GM12878 (cell line): ENCODE results near the gene SMTNL2. TPM values are rescaled to one million over a fixed set of nuclear protein-coding genes. Genes with fewer than 3 reads are reported as not detected.

Experiments used
- ATAC-seq: fragments of 200-7000 bp; cut with Tn5 transposase; 3 replicates; pipeline ENCODE4 v1.9.1; 2020; ENCODE audit warnings: mild to moderate bottlenecking, moderate library complexity
- BruUV-seq: library from RNA; stranded (reverse); fragments of 400-500 nt; replicated peaks from 2 replicates; lab custom pipeline; 2021; lab: Mats Ljungman, UMichigan
- CTCF ChIA-PET: fragments of 300-600 bp; sonication (Branson Sonifier 250); formaldehyde crosslinking; extraction: SDS; loops from one replicate; lab custom pipeline; 2021; ENCODE audit warnings: inconsistent platforms; lab: Yijun Ruan, JAX
- POLR2A ChIA-PET: fragments of 350-600 bp; formaldehyde crosslinking; extraction: SDS; loops from one replicate; lab custom pipeline; 2021; ENCODE audit warnings: inconsistent platforms; lab: Charles Lee
- RAD21 ChIA-PET: fragments of 300-600 bp; sonication (Branson Sonifier 250); formaldehyde crosslinking; loops from one replicate; lab custom pipeline; 2023; ENCODE audit warnings: antibody characterized with exemption; ENCODE audit not compliant: unreplicated experiment; lab: Charles Lee
- SMC1A ChIA-PET: fragments of 300-600 bp; sonication (Branson Sonifier 250); formaldehyde crosslinking; loops from one replicate; lab custom pipeline; 2023; ENCODE audit not compliant: unreplicated experiment, uncharacterized antibody; lab: Charles Lee
- DNase-seq: peaks from one replicate; pipeline ENCODE4 v3.0.0-alpha.2; 2011; ENCODE audit warnings: low read depth, low spot score
- FAIRE-seq: peaks from 3 replicates; lab custom pipeline; 2011; peaks lifted over from hg19 to GRCh38; lab: Jason Lieb, UNC
- H2AFZ ChIP-seq: 2 replicates; pipeline ENCODE4 v1.6.0; 2011; ENCODE audit warnings: low read depth, low read length, control low read depth; ENCODE audit not compliant: control insufficient read depth
- H3K27ac ChIP-seq: 2 replicates; pipeline ENCODE4 v1.5.1; 2011; ENCODE audit warnings: control low read depth; ENCODE audit not compliant: control insufficient read depth, insufficient read depth
- H3K27me3 ChIP-seq, 2 experiments: replicated peaks in 1 of 2; 2 replicates each; pipeline versions ENCODE4 v1.6.0 to v1.6.1; 2011; ENCODE audit warnings: low read length in 1 of 2; ENCODE audit not compliant: control insufficient read depth in 2 of 2, insufficient read depth in 2 of 2
- H3K36me3 ChIP-seq, 2 experiments: 2 replicates each; pipeline ENCODE4 v1.5.1; 2011; ENCODE audit warnings: low read length in 1 of 2; ENCODE audit not compliant: control insufficient read depth in 2 of 2, insufficient read depth in 2 of 2
- H3K4me1 ChIP-seq: 2 replicates; pipeline ENCODE4 v1.6.1; 2011; ENCODE audit warnings: mild to moderate bottlenecking, low read length, moderate library complexity, mixed read lengths; ENCODE audit not compliant: control insufficient read depth, insufficient read depth
- H3K4me2 ChIP-seq: 2 replicates; pipeline ENCODE4 v1.6.0; 2011; ENCODE audit warnings: control low read depth; ENCODE audit not compliant: control insufficient read depth, insufficient read depth
- H3K4me3 ChIP-seq: fragments of 200-600 bp; sonication (generic); 2 replicates; pipeline ENCODE4 v1.5.1; 2016
- H3K79me2 ChIP-seq: 2 replicates; pipeline ENCODE4 v1.6.0; 2011; ENCODE audit warnings: low read length; ENCODE audit not compliant: control insufficient read depth, insufficient read depth
- H3K9ac ChIP-seq: 2 replicates; pipeline ENCODE4 v1.8.0; 2011; ENCODE audit warnings: low read length, control low read depth, mixed read lengths; ENCODE audit not compliant: control insufficient read depth, insufficient read depth
- H3K9me3 ChIP-seq: replicated peaks from 3 replicates; pipeline ENCODE4 v1.5.1; 2011; ENCODE audit warnings: mild to moderate bottlenecking, low read length; ENCODE audit not compliant: control insufficient read depth, insufficient read depth
- H4K20me1 ChIP-seq: 2 replicates; pipeline ENCODE4 v1.6.0; 2011; ENCODE audit not compliant: control insufficient read depth, insufficient read depth
- NFIC ChIP-seq: IDR thresholded peaks from 2 replicates; pipeline ENCODE4 v1.6.1; 2012; ENCODE audit warnings: low read depth, mild to moderate bottlenecking, inconsistent platforms, low read length, moderate library complexity
- POLR2A ChIP-seq: IDR thresholded peaks from 2 replicates; pipeline ENCODE4 v1.6.1; 2011; ENCODE audit warnings: low read depth, mild to moderate bottlenecking, low read length
- TAF1 ChIP-seq: IDR thresholded peaks from 2 replicates; pipeline ENCODE4 v1.6.1; 2011; ENCODE audit warnings: mild to moderate bottlenecking, low read depth, low read length, borderline replicate concordance
- WGBS: methylation state at CpG from one replicate; pipeline ENCODE4 v1.1.6; 2016; ENCODE audit warnings: low lambda C conversion rate; ENCODE audit not compliant: insufficient replicate concordance, insufficient coverage; ENCODE audit errors: missing lambda C conversion rate; 5-methylcytosine and 5-hydroxymethylcytosine counted together
- in situ Hi-C: fragments of 300-500 bp; cut with MboI; formaldehyde crosslinking; loops from 9 replicates; pipeline ENCODE4 v1.14.3; 2018; ENCODE audit warnings: mixed read lengths
- intact Hi-C: fragments of 100-400 bp; cut with micrococcal nuclease; formaldehyde crosslinking; loops from one replicate; pipeline ENCODE4 v1.14.2; 2022; ENCODE audit not compliant: unreplicated experiment
- polyA plus RNA-seq, 11 experiments: library from polyadenylated mRNA; depleted of rRNA in 4 of 11; unstranded in 6 of 11; stranded (reverse) in 5 of 11; fragments of >200 nt; fragmentation: Nextera tagmentation in 4 of 11; fragmentation: Illumina TruSeq in 1 of 11; extraction: Ambion mirVana in 4 of 11; extraction: Trizol in 1 of 11; gene quantifications; 1 replicate in 1 of 11; 2 replicates in 10 of 11; pipeline versions ENCODE4 v1.2.1 to v1.2.3, GENCODE V29; 2011 to 2016; ENCODE audit warnings: inconsistent platforms in 2 of 11, missing spikeins in 2 of 11, low read depth in 1 of 11
- total RNA-seq, 4 experiments: library from RNA; depleted of rRNA in 3 of 4; stranded (reverse); fragments of >200 nt in 3 of 4; fragmentation: Illumina TruSeq in 1 of 4; extraction: Trizol in 1 of 4; gene quantifications; 2 replicates each; pipeline versions ENCODE4 v1.2.1 to v1.2.3, GENCODE V29; 2013 to 2021
- TF ChIP-seq, protein P1 (sequence below): IDR thresholded peaks from 2 replicates; pipeline ENCODE4 v1.6.1; 2012; ENCODE audit warnings: improper control_type of control experiment, low read depth, low read length; ENCODE audit not compliant: insufficient replicate concordance

Gene SMTNL2
- total and polyA plus RNA-seq, 10 of the 15 experiments (the other 5 are each of a cell fraction or from before 2014, with no cell fraction given) = not detected

- TF ChIP-seq, protein P1, sequence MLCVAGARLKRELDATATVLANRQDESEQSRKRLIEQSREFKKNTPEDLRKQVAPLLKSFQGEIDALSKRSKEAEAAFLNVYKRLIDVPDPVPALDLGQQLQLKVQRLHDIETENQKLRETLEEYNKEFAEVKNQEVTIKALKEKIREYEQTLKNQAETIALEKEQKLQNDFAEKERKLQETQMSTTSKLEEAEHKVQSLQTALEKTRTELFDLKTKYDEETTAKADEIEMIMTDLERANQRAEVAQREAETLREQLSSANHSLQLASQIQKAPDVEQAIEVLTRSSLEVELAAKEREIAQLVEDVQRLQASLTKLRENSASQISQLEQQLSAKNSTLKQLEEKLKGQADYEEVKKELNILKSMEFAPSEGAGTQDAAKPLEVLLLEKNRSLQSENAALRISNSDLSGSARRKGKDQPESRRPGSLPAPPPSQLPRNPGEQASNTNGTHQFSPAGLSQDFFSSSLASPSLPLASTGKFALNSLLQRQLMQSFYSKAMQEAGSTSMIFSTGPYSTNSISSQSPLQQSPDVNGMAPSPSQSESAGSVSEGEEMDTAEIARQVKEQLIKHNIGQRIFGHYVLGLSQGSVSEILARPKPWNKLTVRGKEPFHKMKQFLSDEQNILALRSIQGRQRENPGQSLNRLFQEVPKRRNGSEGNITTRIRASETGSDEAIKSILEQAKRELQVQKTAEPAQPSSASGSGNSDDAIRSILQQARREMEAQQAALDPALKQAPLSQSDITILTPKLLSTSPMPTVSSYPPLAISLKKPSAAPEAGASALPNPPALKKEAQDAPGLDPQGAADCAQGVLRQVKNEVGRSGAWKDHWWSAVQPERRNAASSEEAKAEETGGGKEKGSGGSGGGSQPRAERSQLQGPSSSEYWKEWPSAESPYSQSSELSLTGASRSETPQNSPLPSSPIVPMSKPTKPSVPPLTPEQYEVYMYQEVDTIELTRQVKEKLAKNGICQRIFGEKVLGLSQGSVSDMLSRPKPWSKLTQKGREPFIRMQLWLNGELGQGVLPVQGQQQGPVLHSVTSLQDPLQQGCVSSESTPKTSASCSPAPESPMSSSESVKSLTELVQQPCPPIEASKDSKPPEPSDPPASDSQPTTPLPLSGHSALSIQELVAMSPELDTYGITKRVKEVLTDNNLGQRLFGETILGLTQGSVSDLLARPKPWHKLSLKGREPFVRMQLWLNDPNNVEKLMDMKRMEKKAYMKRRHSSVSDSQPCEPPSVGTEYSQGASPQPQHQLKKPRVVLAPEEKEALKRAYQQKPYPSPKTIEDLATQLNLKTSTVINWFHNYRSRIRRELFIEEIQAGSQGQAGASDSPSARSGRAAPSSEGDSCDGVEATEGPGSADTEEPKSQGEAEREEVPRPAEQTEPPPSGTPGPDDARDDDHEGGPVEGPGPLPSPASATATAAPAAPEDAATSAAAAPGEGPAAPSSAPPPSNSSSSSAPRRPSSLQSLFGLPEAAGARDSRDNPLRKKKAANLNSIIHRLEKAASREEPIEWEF = no peak
- no peak for TF ChIP-seq TAF1
Measured at GRCh38 chr17:4544951-4545216, 39.4 kb upstream of the SMTNL2 start (continued).

GRCh38 chr17:4545217-4545951, 38.9 kb upstream of the SMTNL2 start:
- WGBS = 92% methylated on average over 31 of the region's 32 CpGs
- Histone ChIP-seq H3K9ac (no peak overlapping the region), H3K4me1 (no peaks in the 10 kb centered on the region), H4K20me1 (no peaks in the 10 kb centered on the region; the same call in none of the 2 replicates), H3K4me2 (no peak overlapping the region), H3K79me2 (no peaks in the 10 kb centered on the region), H3K9me3 (no peaks in the 10 kb centered on the region), H3K27ac (no peak overlapping the region), H3K36me3 (peaks cover 10 to 60% of the 10 kb centered on the region in 2 experiments; a peak in 3 of 4 replicates), H3K27me3 (no peaks in the 10 kb centered on the region), H3K4me3 (no peak overlapping the region), H2AFZ (no peak overlapping the region)
- SMC1A ChIA-PET = no interaction called here
- BruUV-seq = no TSS peak
- FAIRE-seq (no peak), DNase-seq (no peak), ATAC-seq (no peak)
- in situ Hi-C loops (no loop called here), intact Hi-C loops (no loop called here)
- TF ChIP-seq POLR2A (peak; percentile 44), NFIC (no peak)
- CTCF ChIA-PET = no interaction called here
- POLR2A ChIA-PET = no interaction called here
- RAD21 ChIA-PET = no interaction called here
